ENCODE results near the gene CD99. TPM values are rescaled to one million over a fixed set of nuclear protein-coding genes. Genes with fewer than 3 reads are reported as not detected.

The CD99 gene
- polyA plus RNA-seq, 1 of the 3 experiments (the other 2 are of a cell fraction), result 346 TPM

DNA sequence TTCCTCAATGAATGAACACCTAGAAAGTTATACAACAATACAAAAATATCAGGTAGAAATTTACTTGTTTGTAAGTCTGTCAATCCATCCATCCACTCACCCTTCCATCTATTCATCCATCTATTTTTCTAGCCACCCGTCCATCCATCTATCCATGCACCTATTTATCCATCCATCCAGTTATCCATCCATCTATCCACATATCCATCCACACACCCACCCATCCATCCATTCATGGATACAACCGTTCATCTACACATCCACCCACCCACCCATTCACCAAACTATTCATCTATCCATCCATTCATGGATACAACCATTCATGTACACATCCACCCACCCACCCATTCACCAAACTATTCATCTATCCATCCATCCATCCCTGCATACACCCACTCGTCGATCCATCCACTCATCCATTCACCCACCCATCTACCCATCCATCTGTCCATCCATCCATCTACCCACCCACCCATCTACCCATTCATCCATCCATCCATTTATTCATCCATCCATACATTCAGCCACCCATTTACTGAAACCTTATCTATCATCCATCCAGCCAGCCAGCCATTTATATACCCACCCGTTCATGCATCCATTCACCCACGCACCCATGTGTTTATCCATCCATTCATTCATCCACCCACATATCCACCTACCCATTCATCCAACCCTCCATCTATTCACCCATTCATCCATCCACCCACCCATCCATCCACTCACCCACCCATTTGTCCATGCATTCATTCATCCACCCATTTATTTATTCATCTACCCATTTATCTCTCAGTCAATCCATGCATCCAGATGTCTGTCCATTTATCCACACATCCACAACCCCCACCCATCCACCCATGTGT is 10.4 kb upstream of the CD99 start (continued):
- TF ChIP-seq, protein P1, sequence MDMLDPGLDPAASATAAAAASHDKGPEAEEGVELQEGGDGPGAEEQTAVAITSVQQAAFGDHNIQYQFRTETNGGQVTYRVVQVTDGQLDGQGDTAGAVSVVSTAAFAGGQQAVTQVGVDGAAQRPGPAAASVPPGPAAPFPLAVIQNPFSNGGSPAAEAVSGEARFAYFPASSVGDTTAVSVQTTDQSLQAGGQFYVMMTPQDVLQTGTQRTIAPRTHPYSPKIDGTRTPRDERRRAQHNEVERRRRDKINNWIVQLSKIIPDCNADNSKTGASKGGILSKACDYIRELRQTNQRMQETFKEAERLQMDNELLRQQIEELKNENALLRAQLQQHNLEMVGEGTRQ (IDR thresholded peaks at IDR 0.05; ENCODE audit: borderline replicate concordance, low read depth, low read length), result no peak
- TF ChIP-seq, protein P2, sequence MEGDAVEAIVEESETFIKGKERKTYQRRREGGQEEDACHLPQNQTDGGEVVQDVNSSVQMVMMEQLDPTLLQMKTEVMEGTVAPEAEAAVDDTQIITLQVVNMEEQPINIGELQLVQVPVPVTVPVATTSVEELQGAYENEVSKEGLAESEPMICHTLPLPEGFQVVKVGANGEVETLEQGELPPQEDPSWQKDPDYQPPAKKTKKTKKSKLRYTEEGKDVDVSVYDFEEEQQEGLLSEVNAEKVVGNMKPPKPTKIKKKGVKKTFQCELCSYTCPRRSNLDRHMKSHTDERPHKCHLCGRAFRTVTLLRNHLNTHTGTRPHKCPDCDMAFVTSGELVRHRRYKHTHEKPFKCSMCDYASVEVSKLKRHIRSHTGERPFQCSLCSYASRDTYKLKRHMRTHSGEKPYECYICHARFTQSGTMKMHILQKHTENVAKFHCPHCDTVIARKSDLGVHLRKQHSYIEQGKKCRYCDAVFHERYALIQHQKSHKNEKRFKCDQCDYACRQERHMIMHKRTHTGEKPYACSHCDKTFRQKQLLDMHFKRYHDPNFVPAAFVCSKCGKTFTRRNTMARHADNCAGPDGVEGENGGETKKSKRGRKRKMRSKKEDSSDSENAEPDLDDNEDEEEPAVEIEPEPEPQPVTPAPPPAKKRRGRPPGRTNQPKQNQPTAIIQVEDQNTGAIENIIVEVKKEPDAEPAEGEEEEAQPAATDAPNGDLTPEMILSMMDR (IDR thresholded peaks at IDR 0.05), result no peak
- no peak for TF ChIP-seq POLR2AphosphoS5 (IDR thresholded peaks at IDR 0.05; ENCODE audit: low read depth, low read length)
- TF ChIP-seq, protein P3, sequence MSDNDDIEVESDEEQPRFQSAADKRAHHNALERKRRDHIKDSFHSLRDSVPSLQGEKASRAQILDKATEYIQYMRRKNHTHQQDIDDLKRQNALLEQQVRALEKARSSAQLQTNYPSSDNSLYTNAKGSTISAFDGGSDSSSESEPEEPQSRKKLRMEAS (IDR thresholded peaks at IDR 0.05; ENCODE audit: low read depth), result no peak

DNA sequence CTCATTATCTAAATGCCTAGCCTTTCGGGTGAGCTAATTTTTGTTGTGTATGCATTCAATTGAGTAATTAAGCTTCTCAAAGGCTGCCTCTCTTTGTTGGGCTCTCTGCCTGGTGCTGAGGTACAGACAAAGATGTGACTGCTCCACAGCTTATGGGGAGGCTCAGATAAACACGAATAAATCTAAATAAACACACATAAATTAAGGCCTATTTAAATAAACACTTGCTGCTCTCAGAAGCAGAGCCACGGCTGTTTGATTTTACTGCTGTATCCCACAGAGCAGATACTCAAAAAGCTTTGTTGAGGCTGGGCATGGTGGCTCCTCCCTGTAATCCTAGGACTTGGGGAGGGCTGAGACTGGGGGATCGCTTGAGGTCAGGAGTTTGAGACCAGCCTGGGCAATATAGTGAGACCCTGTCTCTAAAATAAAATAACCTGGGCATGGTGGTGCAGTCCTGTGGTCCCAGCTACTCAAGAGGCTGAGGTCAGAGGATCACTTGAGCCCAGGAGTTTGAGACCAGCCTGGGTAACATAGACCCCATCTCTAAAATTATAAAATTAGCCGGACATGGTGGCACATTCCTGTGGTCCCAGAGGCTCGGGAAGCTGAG is 8.4 kb upstream of the CD99 start:
- Histone ChIP-seq H3K9me3 (no peaks in the 10 kb centered on the region), H3F3A (replicated peaks; ENCODE audit: insufficient read depth) (peaks cover 5% of the 10 kb centered on the region), H3K4me2 (no peak overlapping the region), H2AFZ (ENCODE audit: low read depth) (no peak overlapping the region), H3K27me3 (ENCODE audit: insufficient read depth) (peaks cover 12% of the 10 kb centered on the region; the same call in 1 of the 2 replicates), H3K4me3 (ENCODE audit: low read depth in 2 of 2, low read length in 1 of 2) (no peak overlapping the region), H4K20me1 (ENCODE audit: insufficient read depth) (no peaks in the 10 kb centered on the region), H3K9me2 (no peaks in the 10 kb centered on the region), H3K79me2 (ENCODE audit: insufficient read depth) (no peaks in the 10 kb centered on the region), H3K27ac (ENCODE audit: low read depth in 2 of 2, low read length in 1 of 2) (no peak overlapping the region), H3K4me1 (ENCODE audit: control insufficient read depth in 1 of 2, insufficient read depth in 2 of 2, low read depth in 1 of 2, low read length in 1 of 2) (no peaks in the 10 kb centered on the region), H3K36me3 (replicated peaks in 1 of 2; ENCODE audit: control insufficient read depth in 1 of 2, insufficient read depth in 2 of 2, low read length in 1 of 2) (no peaks in the 10 kb centered on the region), H3K9ac (no peak overlapping the region)
- CTCF ChIA-PET, result no interaction called here
- no peak for DNase-seq
- POLR2A ChIA-PET, result no interaction called here
- 25% methylated on average over 6 of the region's 6 CpGs for WGBS (ENCODE audit: low lambda C conversion rate)
- no peak for TF ChIP-seq SIN3A (IDR thresholded peaks at IDR 0.05; ENCODE audit: borderline replicate concordance, low read depth, low read length)
- TF ChIP-seq EZH2phosphoT487 (IDR thresholded peaks at IDR 0.05; ENCODE audit: borderline replicate concordance, low read depth), result no peak
- TF ChIP-seq GATA2 (CRISPR knock-in tag; IDR thresholded peaks at IDR 0.05), result no peak
- TF ChIP-seq MEF2A (IDR thresholded peaks at IDR 0.05; ENCODE audit: borderline replicate concordance, low read depth), result no peak
- no peak for TF ChIP-seq FOXJ3 (CRISPR knock-in tag; IDR thresholded peaks at IDR 0.05)
- no peak for TF ChIP-seq RXRA (IDR thresholded peaks at IDR 0.05; ENCODE audit: borderline replicate concordance, low read depth)
- no peak for TF ChIP-seq RAD21 (IDR thresholded peaks at IDR 0.05; ENCODE audit: low read length)
- TF ChIP-seq, protein P4, sequence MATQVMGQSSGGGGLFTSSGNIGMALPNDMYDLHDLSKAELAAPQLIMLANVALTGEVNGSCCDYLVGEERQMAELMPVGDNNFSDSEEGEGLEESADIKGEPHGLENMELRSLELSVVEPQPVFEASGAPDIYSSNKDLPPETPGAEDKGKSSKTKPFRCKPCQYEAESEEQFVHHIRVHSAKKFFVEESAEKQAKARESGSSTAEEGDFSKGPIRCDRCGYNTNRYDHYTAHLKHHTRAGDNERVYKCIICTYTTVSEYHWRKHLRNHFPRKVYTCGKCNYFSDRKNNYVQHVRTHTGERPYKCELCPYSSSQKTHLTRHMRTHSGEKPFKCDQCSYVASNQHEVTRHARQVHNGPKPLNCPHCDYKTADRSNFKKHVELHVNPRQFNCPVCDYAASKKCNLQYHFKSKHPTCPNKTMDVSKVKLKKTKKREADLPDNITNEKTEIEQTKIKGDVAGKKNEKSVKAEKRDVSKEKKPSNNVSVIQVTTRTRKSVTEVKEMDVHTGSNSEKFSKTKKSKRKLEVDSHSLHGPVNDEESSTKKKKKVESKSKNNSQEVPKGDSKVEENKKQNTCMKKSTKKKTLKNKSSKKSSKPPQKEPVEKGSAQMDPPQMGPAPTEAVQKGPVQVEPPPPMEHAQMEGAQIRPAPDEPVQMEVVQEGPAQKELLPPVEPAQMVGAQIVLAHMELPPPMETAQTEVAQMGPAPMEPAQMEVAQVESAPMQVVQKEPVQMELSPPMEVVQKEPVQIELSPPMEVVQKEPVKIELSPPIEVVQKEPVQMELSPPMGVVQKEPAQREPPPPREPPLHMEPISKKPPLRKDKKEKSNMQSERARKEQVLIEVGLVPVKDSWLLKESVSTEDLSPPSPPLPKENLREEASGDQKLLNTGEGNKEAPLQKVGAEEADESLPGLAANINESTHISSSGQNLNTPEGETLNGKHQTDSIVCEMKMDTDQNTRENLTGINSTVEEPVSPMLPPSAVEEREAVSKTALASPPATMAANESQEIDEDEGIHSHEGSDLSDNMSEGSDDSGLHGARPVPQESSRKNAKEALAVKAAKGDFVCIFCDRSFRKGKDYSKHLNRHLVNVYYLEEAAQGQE (IDR thresholded peaks at IDR 0.05; ENCODE audit: low read depth, low read length), result no peak
- TF ChIP-seq RCOR1 (IDR thresholded peaks at IDR 0.05; ENCODE audit: low read length), result no peak
- TF ChIP-seq, protein P5, sequence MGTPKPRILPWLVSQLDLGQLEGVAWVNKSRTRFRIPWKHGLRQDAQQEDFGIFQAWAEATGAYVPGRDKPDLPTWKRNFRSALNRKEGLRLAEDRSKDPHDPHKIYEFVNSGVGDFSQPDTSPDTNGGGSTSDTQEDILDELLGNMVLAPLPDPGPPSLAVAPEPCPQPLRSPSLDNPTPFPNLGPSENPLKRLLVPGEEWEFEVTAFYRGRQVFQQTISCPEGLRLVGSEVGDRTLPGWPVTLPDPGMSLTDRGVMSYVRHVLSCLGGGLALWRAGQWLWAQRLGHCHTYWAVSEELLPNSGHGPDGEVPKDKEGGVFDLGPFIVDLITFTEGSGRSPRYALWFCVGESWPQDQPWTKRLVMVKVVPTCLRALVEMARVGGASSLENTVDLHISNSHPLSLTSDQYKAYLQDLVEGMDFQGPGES (IDR thresholded peaks at IDR 0.05; ENCODE audit: low read depth, low read length), result no peak
- TF ChIP-seq FOSL2 (IDR thresholded peaks at IDR 0.05; ENCODE audit: borderline replicate concordance, low read depth), result no peak
- no peak for TF ChIP-seq GABPA (IDR thresholded peaks at IDR 0.05; ENCODE audit: low read depth)
